Right lobe of liver (tissue), 6 donors: Measurements from ENCODE around the gene UBE2J2. TPM values are rescaled to one million over a fixed set of nuclear protein-coding genes. Genes with fewer than 3 reads are reported as not detected.

Source experiments
- ATAC-seq, 4 donors: fragments of 200-7000 bp; cut with Tn5 transposase; one replicate each; pipeline ENCODE4 v1.9.1; 2020; ENCODE audit warnings: mild to moderate bottlenecking in 4 of 4, moderate library complexity in 4 of 4
- DNase-seq, 3 donors: peaks; one replicate each; pipeline ENCODE4 v3.0.0-alpha.2; 2020
- H3K27ac ChIP-seq, 3 donors: fragments of 200-600 bp; one replicate each; pipeline ENCODE4 v1.8.0; 2022
- H3K27me3 ChIP-seq, 2 donors: fragments of 200-600 bp; one replicate each; pipeline ENCODE4 v1.8.0; 2022
- H3K36me3 ChIP-seq, 4 donors: fragments of 200-600 bp; sonication (generic) in 1 of 4; one replicate each; pipeline versions ENCODE4 v1.5.1 to v1.8.0; 2017 to 2022; ENCODE audit warnings: control low read depth in 1 of 4
- H3K4me1 ChIP-seq, 4 donors: fragments of 200-600 bp; sonication (generic) in 1 of 4; one replicate each; pipeline versions ENCODE4 v1.5.1 to v1.8.0; 2017 to 2022; ENCODE audit warnings: control low read depth in 1 of 4
- H3K4me3 ChIP-seq, 3 donors: fragments of 200-600 bp; one replicate each; pipeline ENCODE4 v1.8.0; 2022
- H3K9me3 ChIP-seq, 4 donors: fragments of 200-600 bp; sonication (generic) in 1 of 4; one replicate each; pipeline versions ENCODE4 v1.5.1 to v1.8.0; 2017 to 2022; ENCODE audit warnings: control low read depth in 1 of 4
- POLR2A ChIP-seq: fragments of 450-650 bp; IDR thresholded peaks from one replicate; pipeline ENCODE4 v1.6.1; 2017; ENCODE audit warnings: antibody characterized with exemption, mild to moderate bottlenecking
- whole genome bisulfite sequencing: methylation state at CpG from one replicate; pipeline ENCODE4 v1.1.6; 2018; ENCODE audit warnings: low coverage, low lambda C conversion rate; ENCODE audit not compliant: insufficient coverage; ENCODE audit errors: missing lambda C conversion rate; 5-methylcytosine and 5-hydroxymethylcytosine counted together
- intact Hi-C, 2 donors: fragments of 100-400 bp; cut with DNase I; formaldehyde crosslinking; loops; one replicate each; pipeline versions ENCODE4 v1.11.2 to v1.14.1; 2022
- total RNA-seq, 6 experiments: library from RNA; depleted of rRNA in 2 of 6; stranded (reverse); fragments of >200 nt in 2 of 6; fragmentation: NEBNext Ultra II Directional in 3 of 6; extraction: Animal tissue kit (Norgen Biotek cat#: 25700) in 3 of 6; gene quantifications; one replicate each; pipeline versions ENCODE4 v1.1.0 to v1.2.4, GENCODE V29; 2016 to 2023
- TF ChIP-seq, protein P1 (sequence below), 4 donors: fragments of 200-600 bp in 3 of 4; fragments of 450-650 bp in 1 of 4; IDR thresholded peaks; one replicate each; pipeline versions ENCODE4 v1.5.1 to v1.8.0; 2016 to 2022; ENCODE audit warnings: antibody characterized with exemption in 4 of 4, mild to moderate bottlenecking in 2 of 4
- donor health status: DM: no; HTN: yes; CAD: no.
- donor health status: DM: no; HTN: no; CAD: no.
- donor health status: DM: no; HTN: no; CAD: no.
- donor health status: DM: no; HTN: yes; CAD: no.
- donor health status: DM: no; HTN: yes; CAD: no.

UBE2J2 gene
- total RNA-seq, 6 experiments from 2014 or later, result 25.5 to 30.6 (median 26.9) TPM

DNA sequence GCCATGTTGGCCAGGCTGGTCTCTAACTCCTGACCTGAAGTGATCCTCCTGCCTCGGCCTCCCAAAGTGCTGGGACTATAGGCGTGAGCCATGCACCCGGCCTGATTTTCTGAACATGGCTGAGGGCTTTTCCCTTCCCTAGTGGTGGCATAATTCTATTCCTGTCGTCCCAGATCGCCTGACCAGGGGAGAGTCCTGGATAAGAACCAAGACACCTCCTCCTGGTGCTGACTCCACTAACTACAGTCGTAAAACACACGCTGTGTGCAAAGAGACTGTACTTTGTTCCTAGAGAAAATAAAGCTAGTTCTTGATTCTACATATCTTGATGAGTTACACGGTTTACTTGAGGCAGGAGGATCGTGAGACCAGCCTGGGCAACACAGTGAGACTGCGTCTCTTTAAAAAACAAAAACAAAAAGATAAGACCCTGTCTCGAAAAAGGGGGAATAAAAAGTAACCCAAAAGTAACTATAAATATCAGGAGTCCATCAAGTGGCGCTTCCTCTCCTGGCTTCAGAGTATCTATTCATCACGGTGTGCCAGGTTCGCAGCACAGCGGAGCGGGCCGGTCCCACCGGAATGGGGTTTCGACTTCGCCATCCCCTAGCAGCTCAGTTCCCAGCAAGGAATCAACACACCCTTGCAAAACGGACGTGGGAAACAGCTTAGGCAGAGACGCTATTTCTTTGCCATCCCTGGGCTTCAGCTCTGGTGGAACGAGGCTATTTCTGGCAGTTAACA, 42.8 kb downstream of the UBE2J2 start:
- H3K27me3 ChIP-seq, result no peaks in the 10 kb centered on the region
- peak in 1 of 3 donors; percentile 64 for DNase-seq
- H3K4me3 ChIP-seq, result peak overlapping the region; percentile 95 to 100 (median 97)
- peak; percentile 10 to 62 (median 50) for ATAC-seq
- peaks cover 0 to 26% (median 7%) of the 10 kb centered on the region in 4 donors for H3K4me1 ChIP-seq
- H3K9me3 ChIP-seq, result no peaks in the 10 kb centered on the region
- intact Hi-C loops, result no loop called here
- WGBS, result 10% methylated on average over 17 of the region's 24 CpGs
- peak overlapping the region in 2 of 3 donors; percentile 85 to 89 for H3K27ac ChIP-seq
- peaks cover 0 to 22% (median 7%) of the 10 kb centered on the region in 4 donors for H3K36me3 ChIP-seq
- TF ChIP-seq, protein P1, sequence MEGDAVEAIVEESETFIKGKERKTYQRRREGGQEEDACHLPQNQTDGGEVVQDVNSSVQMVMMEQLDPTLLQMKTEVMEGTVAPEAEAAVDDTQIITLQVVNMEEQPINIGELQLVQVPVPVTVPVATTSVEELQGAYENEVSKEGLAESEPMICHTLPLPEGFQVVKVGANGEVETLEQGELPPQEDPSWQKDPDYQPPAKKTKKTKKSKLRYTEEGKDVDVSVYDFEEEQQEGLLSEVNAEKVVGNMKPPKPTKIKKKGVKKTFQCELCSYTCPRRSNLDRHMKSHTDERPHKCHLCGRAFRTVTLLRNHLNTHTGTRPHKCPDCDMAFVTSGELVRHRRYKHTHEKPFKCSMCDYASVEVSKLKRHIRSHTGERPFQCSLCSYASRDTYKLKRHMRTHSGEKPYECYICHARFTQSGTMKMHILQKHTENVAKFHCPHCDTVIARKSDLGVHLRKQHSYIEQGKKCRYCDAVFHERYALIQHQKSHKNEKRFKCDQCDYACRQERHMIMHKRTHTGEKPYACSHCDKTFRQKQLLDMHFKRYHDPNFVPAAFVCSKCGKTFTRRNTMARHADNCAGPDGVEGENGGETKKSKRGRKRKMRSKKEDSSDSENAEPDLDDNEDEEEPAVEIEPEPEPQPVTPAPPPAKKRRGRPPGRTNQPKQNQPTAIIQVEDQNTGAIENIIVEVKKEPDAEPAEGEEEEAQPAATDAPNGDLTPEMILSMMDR (IDR thresholded peaks at IDR 0.05), result peak in 3 of 4 donors; percentile 22 to 44 (median 23)
- peak; percentile 43 for TF ChIP-seq POLR2A

DNA sequence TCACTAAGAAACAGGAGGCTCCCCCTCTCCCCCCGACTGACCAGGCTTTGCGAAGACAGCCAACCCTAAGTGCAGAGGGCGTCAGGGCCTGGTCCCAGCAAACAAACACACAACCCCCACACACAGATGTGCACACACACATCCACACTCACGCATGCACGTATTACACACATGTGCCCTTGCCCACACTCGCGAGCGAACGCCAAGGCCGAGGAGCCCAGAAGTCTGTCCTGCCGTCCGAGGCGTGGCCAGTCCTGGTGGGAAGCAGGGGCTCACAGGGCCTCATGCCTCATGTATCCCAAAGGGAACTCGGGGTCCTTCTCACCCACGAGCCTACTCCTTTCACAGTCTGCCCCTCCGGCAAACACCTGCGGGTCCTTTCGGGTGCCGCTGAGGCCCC, 43.9 kb downstream of the UBE2J2 start:
- intact Hi-C loops, result loop anchor here in 1 of 2 donors (5.0 kb wide), 1 partner anchor 102 kb away; no protein-coding TSS in a partner anchor
- no peak overlapping the region for H3K4me3 ChIP-seq

DNA sequence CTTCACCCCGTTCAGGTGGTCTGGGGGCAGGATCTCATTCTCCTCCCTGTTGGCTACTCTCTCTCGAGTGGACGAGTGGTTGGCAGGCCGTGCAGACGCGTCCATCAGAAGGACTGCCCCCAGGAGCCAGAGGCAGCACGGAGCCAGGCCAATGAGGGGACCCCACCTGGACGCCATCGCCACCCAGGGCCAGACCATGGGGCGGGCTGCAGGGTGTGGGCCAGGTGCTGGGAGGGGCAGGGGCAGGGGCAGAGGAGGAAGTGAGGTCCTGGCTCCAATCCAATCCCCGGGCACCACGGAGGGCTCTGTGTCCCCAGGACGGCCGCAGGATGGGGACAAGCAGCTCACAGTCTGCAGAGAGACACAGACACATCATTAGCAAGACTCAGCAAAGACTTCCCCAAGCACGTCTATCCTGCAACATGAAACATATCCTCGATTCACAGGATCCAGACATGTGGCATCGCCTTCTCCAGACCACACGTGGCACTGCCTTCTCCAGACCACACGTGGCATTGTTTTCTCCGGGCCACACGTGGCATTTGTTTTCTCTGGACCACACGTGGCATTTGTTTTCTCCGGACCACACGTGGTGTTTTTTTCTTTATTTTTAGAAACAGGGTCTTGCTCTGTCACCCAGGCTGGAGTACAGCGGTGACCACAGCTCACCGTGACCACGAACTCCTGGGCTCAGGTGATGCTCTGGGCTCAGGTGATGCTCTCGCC, 44.9 kb downstream of the UBE2J2 start:
- WGBS, result 81% methylated on average over 9 of the region's 28 CpGs
- peaks cover 0 to 33% (median 7%) of the 10 kb centered on the region in 4 donors for H3K36me3 ChIP-seq

More for the DNA sequence above, 43.9 kb downstream of the UBE2J2 start:
- H3K4me1 ChIP-seq, result peaks cover 0 to 26% (median 7%) of the 10 kb centered on the region in 4 donors
- no peak for TF ChIP-seq POLR2A
- TF ChIP-seq, protein P1 (IDR thresholded peaks at IDR 0.05), result no peak
- 66% methylated on average over 9 of the region's 19 CpGs for WGBS
- ATAC-seq, result no peak
- no peaks in the 10 kb centered on the region for H3K27me3 ChIP-seq
- no peak overlapping the region for H3K27ac ChIP-seq
- no peak for DNase-seq
- H3K9me3 ChIP-seq, result no peaks in the 10 kb centered on the region
- peaks cover 0 to 24% (median 7%) of the 10 kb centered on the region in 4 donors for H3K36me3 ChIP-seq

DNA sequence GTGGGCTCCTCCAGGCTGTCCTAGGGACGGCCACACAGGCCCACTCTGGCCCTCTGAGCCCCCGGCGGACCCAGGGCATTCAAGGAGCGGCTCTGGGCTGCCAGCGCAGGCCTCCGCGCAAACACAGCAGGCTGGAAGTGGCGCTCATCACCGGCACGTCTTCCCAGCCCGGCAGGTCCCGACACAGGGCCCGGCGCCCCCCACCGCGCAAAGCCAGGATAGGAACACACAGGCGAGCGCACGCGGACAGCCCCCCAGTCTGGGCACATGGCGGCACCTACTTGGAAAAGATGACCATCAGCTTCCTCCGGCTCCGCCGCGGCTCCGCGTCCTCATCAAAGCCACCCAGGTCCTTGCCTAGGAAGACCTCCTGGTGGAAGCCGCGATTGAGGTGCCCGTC, 45.5 kb downstream of the UBE2J2 start:
- Histone ChIP-seq H3K9me3 (no peaks in the 10 kb centered on the region), H3K27me3 (no peaks in the 10 kb centered on the region), H3K27ac (no peak overlapping the region), H3K36me3 (peaks cover 0 to 39% (median 7%) of the 10 kb centered on the region in 4 donors), H3K4me1 (peaks cover 0 to 20% (median 7%) of the 10 kb centered on the region in 4 donors), H3K4me3 (no peak overlapping the region)
- no CpG with 5 or more reads among the region's 30 CpGs for WGBS
- no peak for ATAC-seq
- no peak for DNase-seq
- TF ChIP-seq, protein P1 (IDR thresholded peaks at IDR 0.05), result no peak
- no peak for TF ChIP-seq POLR2A
- intact Hi-C loops, result loop anchor here in 1 of 2 donors (5.0 kb wide), 1 partner anchor 101 kb away; no protein-coding TSS in a partner anchor

More for the DNA sequence above, 44.9 kb downstream of the UBE2J2 start:
- Histone ChIP-seq H3K4me3 (no peak overlapping the region), H3K27me3 (no peaks in the 10 kb centered on the region), H3K9me3 (no peaks in the 10 kb centered on the region), H3K4me1 (peaks cover 0 to 26% (median 7%) of the 10 kb centered on the region in 4 donors), H3K27ac (no peak overlapping the region)
- DNase-seq (no peak), ATAC-seq (no peak)
- intact Hi-C loops, result loop anchor here in 1 of 2 donors (5.0 kb wide), 1 partner anchor 101 kb away; no protein-coding TSS in a partner anchor
- no peak for TF ChIP-seq POLR2A
- TF ChIP-seq, protein P1 (IDR thresholded peaks at IDR 0.05), result no peak
